Measurements from ENCODE around the gene NOX4. TPM values are rescaled to one million over a fixed set of nuclear protein-coding genes. Genes with fewer than 3 reads are reported as not detected.
"Not testable (repeated sequence)": the region's sequence is repeated elsewhere in the genome, so short reads cannot be mapped to it uniquely, and the experiment has no call there.

The NOX4 gene
- total and polyA plus RNA-seq, 2 donors (not counting 1 experiment from before 2014, with no cell fraction given) = not detected

DNA sequence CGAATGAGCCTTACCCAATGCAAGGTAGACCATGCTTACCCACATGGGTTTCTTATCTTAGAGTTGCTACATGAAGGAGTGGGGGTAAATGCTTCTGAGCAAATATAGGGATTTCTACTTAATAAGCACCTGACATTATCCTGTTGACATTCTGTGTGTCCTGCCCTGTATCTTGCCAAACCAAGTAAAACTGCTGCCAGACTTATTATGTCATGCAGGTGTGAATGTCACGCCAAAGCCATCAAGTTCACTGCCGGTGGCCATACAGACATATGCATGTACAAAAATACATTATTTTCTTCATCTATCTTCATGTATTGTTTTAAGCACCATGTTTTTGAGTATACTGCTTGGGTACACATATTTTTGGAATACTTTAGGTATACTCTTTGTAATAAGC is 70.2 kb downstream of the NOX4 start:
- ChIA-PET CTCF (no interaction called here), POLR2A (no interaction called here)
- no peaks in the 10 kb centered on the region for H3K79me2 ChIP-seq (ENCODE audit: control insufficient read depth, insufficient read depth, low read length)
- no peak for ATAC-seq (ENCODE audit: low read depth)
- H3K4me3 ChIP-seq (ENCODE audit: control extremely low read depth in 1 of 5, extremely low read depth in 1 of 5, insufficient read depth in 1 of 5, low read depth in 2 of 5, low read length in 4 of 5) = no peak overlapping the region
- no peaks in the 10 kb centered on the region for H3K9me3 ChIP-seq (ENCODE audit: control extremely low read depth in 1 of 3, control insufficient read depth in 2 of 3, insufficient read depth in 1 of 3, low read length in 2 of 3)
- intact Hi-C loops (cut with micrococcal nuclease) = no loop called here
- H3K4me1 ChIP-seq (ENCODE audit: control insufficient read depth in 2 of 2, insufficient read depth in 2 of 2, low read length in 2 of 2) = no peaks in the 10 kb centered on the region
- H3K4me1 Mint-ChIP-seq = no peaks in the 10 kb centered on the region
- H3K27me3 Mint-ChIP-seq = no peaks in the 10 kb centered on the region
- no peak overlapping the region for H3K4me2 ChIP-seq (replicated peaks; ENCODE audit: low read depth, low read length, poor library complexity, severe bottlenecking)
- WGBS (ENCODE audit: insufficient coverage) = no CpG with 5 or more reads among the region's 3 CpGs
- no peaks in the 10 kb centered on the region for H4K20me1 ChIP-seq (ENCODE audit: control insufficient read depth, insufficient read depth, low read length, poor library complexity, severe bottlenecking)
- no peak overlapping the region for H2AFZ ChIP-seq (ENCODE audit: insufficient read depth, low read depth, low read length, poor library complexity, severe bottlenecking)
- H3K4me3 Mint-ChIP-seq = no peak overlapping the region
- no peak overlapping the region for H3K27ac Mint-ChIP-seq
- no peak for DNase-seq
- TF ChIP-seq, protein P1, sequence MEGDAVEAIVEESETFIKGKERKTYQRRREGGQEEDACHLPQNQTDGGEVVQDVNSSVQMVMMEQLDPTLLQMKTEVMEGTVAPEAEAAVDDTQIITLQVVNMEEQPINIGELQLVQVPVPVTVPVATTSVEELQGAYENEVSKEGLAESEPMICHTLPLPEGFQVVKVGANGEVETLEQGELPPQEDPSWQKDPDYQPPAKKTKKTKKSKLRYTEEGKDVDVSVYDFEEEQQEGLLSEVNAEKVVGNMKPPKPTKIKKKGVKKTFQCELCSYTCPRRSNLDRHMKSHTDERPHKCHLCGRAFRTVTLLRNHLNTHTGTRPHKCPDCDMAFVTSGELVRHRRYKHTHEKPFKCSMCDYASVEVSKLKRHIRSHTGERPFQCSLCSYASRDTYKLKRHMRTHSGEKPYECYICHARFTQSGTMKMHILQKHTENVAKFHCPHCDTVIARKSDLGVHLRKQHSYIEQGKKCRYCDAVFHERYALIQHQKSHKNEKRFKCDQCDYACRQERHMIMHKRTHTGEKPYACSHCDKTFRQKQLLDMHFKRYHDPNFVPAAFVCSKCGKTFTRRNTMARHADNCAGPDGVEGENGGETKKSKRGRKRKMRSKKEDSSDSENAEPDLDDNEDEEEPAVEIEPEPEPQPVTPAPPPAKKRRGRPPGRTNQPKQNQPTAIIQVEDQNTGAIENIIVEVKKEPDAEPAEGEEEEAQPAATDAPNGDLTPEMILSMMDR (IDR thresholded peaks at IDR 0.05) = no peak
- TF ChIP-seq EZH2 (IDR thresholded peaks at IDR 0.05; ENCODE audit: borderline replicate concordance, insufficient read depth, low read depth, low read length, poor library complexity, severe bottlenecking) = no peak
- no peaks in the 10 kb centered on the region for H3K9me3 Mint-ChIP-seq (ENCODE audit: insufficient read depth)
- H3K27ac ChIP-seq (ENCODE audit: low read length in 2 of 2) = no peak overlapping the region
- H3K36me3 ChIP-seq (replicated peaks in 1 of 2; ENCODE audit: control extremely low read depth in 1 of 2, control insufficient read depth in 1 of 2, extremely low read depth in 1 of 2, insufficient read depth in 2 of 2, low read length in 1 of 2) = no peaks in the 10 kb centered on the region
- H3K27me3 ChIP-seq (replicated peaks in 1 of 4; ENCODE audit: control extremely low read depth in 1 of 4, control insufficient read depth in 3 of 4, insufficient read depth in 4 of 4, low read length in 3 of 4) = no peaks in the 10 kb centered on the region
- no peak overlapping the region for H3K9ac ChIP-seq (ENCODE audit: low read length)

DNA sequence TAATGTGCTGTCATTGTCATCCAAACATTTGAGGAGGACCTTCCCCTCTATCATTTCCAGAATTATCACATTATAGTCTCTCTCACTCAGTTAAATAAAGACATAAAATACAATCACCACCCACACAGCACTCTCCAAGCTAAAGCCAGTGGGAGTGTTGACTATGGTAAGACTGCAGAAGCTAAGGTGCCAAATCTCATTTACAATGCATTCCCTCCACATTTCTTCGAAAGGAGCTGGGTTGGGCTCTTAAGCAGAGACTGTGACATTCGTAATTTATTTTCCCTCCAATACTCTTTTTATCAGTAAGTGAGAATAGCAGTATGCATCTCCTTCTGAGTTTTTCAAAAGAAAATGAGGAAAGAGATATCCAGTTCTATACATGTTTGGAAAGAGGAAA is 74.2 kb downstream of the NOX4 start:
- ChIA-PET CTCF (no interaction called here), POLR2A (no interaction called here)
- ATAC-seq (ENCODE audit: low read depth) (no peak), DNase-seq (no peak)
- intact Hi-C loops (cut with micrococcal nuclease) = no loop called here
- WGBS (ENCODE audit: insufficient coverage) = no CpG with 5 or more reads among the region's 2 CpGs
- Histone ChIP-seq H3K4me3 (ENCODE audit: control extremely low read depth in 1 of 5, extremely low read depth in 1 of 5, insufficient read depth in 1 of 5, low read depth in 2 of 5, low read length in 4 of 5) (no peak overlapping the region), H3K4me2 (replicated peaks; ENCODE audit: low read depth, low read length, poor library complexity, severe bottlenecking) (no peak overlapping the region), H3K9ac (ENCODE audit: low read length) (no peak overlapping the region), H3K79me2 (ENCODE audit: control insufficient read depth, insufficient read depth, low read length) (no peaks in the 10 kb centered on the region), H3K4me1 (ENCODE audit: control insufficient read depth in 2 of 2, insufficient read depth in 2 of 2, low read length in 2 of 2) (no peaks in the 10 kb centered on the region), H3K27ac (ENCODE audit: low read length in 2 of 2) (no peak overlapping the region), H3K9me3 (ENCODE audit: control extremely low read depth in 1 of 3, control insufficient read depth in 2 of 3, insufficient read depth in 1 of 3, low read length in 2 of 3) (no peaks in the 10 kb centered on the region), H3K36me3 (replicated peaks in 1 of 2; ENCODE audit: control extremely low read depth in 1 of 2, control insufficient read depth in 1 of 2, extremely low read depth in 1 of 2, insufficient read depth in 2 of 2, low read length in 1 of 2) (no peaks in the 10 kb centered on the region), H2AFZ (ENCODE audit: insufficient read depth, low read depth, low read length, poor library complexity, severe bottlenecking) (no peak overlapping the region), H4K20me1 (ENCODE audit: control insufficient read depth, insufficient read depth, low read length, poor library complexity, severe bottlenecking) (no peaks in the 10 kb centered on the region), H3K27me3 (replicated peaks in 1 of 4; ENCODE audit: control extremely low read depth in 1 of 4, control insufficient read depth in 3 of 4, insufficient read depth in 4 of 4, low read length in 3 of 4) (no peaks in the 10 kb centered on the region)
- Mint-ChIP-seq H3K4me3 (no peak overlapping the region), H3K27me3 (no peaks in the 10 kb centered on the region), H3K4me1 (no peaks in the 10 kb centered on the region), H3K27ac (no peak overlapping the region), H3K9me3 (ENCODE audit: insufficient read depth) (no peaks in the 10 kb centered on the region)
- TF ChIP-seq, protein P1 (IDR thresholded peaks at IDR 0.05) = no peak
- no peak for TF ChIP-seq EZH2 (IDR thresholded peaks at IDR 0.05; ENCODE audit: borderline replicate concordance, insufficient read depth, low read depth, low read length, poor library complexity, severe bottlenecking)

DNA sequence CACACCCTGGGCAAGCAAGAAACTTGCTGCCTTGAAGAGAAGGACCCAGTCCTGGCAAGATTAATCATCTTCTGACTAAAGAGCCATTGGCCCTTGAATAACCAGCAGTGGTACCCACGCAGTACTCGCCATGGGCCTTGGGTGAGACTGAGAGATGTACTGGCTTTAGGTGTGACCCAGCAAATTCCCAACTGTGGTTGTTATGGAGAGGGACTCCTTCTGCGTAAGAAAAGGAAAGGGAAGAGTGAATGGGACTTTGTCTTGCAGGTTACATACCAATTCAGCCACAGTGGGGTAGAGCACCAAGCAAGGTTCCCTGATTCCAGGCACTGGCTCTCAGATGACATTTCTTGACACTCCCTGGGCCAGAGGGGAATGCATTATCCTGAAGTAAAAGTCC is 80.1 kb downstream of the NOX4 start:
- intact Hi-C loops (cut with micrococcal nuclease); H3K4me1 ChIP-seq (ENCODE audit: control insufficient read depth in 2 of 2, insufficient read depth in 2 of 2, low read length in 2 of 2); H3K27me3 ChIP-seq (replicated peaks in 1 of 4; ENCODE audit: control extremely low read depth in 1 of 4, control insufficient read depth in 3 of 4, insufficient read depth in 4 of 4, low read length in 3 of 4); H3K36me3 ChIP-seq (replicated peaks in 1 of 2; ENCODE audit: control extremely low read depth in 1 of 2, control insufficient read depth in 1 of 2, extremely low read depth in 1 of 2, insufficient read depth in 2 of 2, low read length in 1 of 2); DNase-seq; H3K9me3 Mint-ChIP-seq (ENCODE audit: insufficient read depth); H3K4me3 ChIP-seq (ENCODE audit: control extremely low read depth in 1 of 5, extremely low read depth in 1 of 5, insufficient read depth in 1 of 5, low read depth in 2 of 5, low read length in 4 of 5); H3K27me3 Mint-ChIP-seq; POLR2A ChIA-PET; H3K27ac ChIP-seq (ENCODE audit: low read length in 2 of 2); H3K9me3 ChIP-seq (ENCODE audit: control extremely low read depth in 1 of 3, control insufficient read depth in 2 of 3, insufficient read depth in 1 of 3, low read length in 2 of 3); CTCF ChIA-PET; H3K4me1 Mint-ChIP-seq; H3K79me2 ChIP-seq (ENCODE audit: control insufficient read depth, insufficient read depth, low read length); H3K27ac Mint-ChIP-seq; H4K20me1 ChIP-seq (ENCODE audit: control insufficient read depth, insufficient read depth, low read length, poor library complexity, severe bottlenecking); H2AFZ ChIP-seq (ENCODE audit: insufficient read depth, low read depth, low read length, poor library complexity, severe bottlenecking); ATAC-seq (ENCODE audit: low read depth); H3K4me3 Mint-ChIP-seq; H3K4me2 ChIP-seq (replicated peaks; ENCODE audit: low read depth, low read length, poor library complexity, severe bottlenecking); H3K9ac ChIP-seq (ENCODE audit: low read length): not testable (repeated sequence)
- WGBS (ENCODE audit: insufficient coverage) = 100% methylated on average over 2 of the region's 3 CpGs
